Measurements from ENCODE around the gene ATAD5. TPM values are rescaled to one million over a fixed set of nuclear protein-coding genes. Genes with fewer than 3 reads are reported as not detected.

ATAD5 gene
- polyA plus RNA-seq, 1 donor from 2014 or later: 6.3 TPM

DNA sequence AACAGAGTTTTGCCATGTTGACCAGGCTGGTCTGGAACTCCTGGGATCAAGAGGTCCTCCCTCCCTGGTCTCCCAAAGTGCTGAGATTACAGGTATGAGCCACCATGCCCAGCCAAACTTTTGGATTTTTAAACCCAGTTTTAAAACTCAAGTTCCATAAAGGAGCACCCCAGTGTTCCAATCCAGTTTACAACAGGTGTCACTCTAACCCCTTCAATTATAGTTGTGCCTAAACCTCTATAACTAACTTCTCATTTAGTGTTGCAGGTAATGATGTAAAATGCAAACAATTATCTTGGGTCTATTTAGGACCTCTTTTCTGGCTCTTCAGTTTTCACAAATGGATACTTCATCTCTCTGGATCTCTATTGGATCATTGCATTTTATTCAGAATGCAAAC, 82.2 kb downstream of the ATAD5 start:
- Histone ChIP-seq H3K4me3 (ENCODE audit: low read length) (no peak overlapping the region), H3K9me2 (ENCODE audit: insufficient read depth, low read length) (no peaks in the 10 kb centered on the region), H3K9ac (ENCODE audit: low read length) (no peak overlapping the region), H3K9me3 (ENCODE audit: low read length) (no peaks in the 10 kb centered on the region), H3F3A (ENCODE audit: insufficient read depth, low read length, poor library complexity, severe bottlenecking) (no peaks in the 10 kb centered on the region), H4K20me1 (ENCODE audit: insufficient read depth) (no peaks in the 10 kb centered on the region), H3K79me2 (replicated peaks; ENCODE audit: insufficient read depth, low read length) (no peaks in the 10 kb centered on the region), H3K4me2 (ENCODE audit: low read length) (no peak overlapping the region), H3K27me3 (ENCODE audit: insufficient read depth, low read depth, low read length) (no peaks in the 10 kb centered on the region), H3K27ac (ENCODE audit: low read length) (no peak overlapping the region), H2AFZ (ENCODE audit: low read depth, low read length) (no peak overlapping the region), H3K36me3 (ENCODE audit: insufficient read depth, low read length) (no peaks in the 10 kb centered on the region)
- TF ChIP-seq POLR2AphosphoS5 (IDR thresholded peaks at IDR 0.05) (no peak), EP300 (conservative IDR thresholded peaks at IDR 0.05; ENCODE audit: poor library complexity, severe bottlenecking) (no peak), MXI1 (conservative IDR thresholded peaks at IDR 0.05; ENCODE audit: poor library complexity, severe bottlenecking) (no peak), RAD21 (conservative IDR thresholded peaks at IDR 0.05) (no peak), EZH2 (IDR thresholded peaks at IDR 0.05; ENCODE audit: borderline replicate concordance, insufficient read depth, low read length, poor library complexity, severe bottlenecking) (no peak), TAF1 (IDR thresholded peaks at IDR 0.05; ENCODE audit: low read depth) (no peak), SMC3 (conservative IDR thresholded peaks at IDR 0.05; ENCODE audit: poor library complexity) (no peak)
- TF ChIP-seq, protein P1, sequence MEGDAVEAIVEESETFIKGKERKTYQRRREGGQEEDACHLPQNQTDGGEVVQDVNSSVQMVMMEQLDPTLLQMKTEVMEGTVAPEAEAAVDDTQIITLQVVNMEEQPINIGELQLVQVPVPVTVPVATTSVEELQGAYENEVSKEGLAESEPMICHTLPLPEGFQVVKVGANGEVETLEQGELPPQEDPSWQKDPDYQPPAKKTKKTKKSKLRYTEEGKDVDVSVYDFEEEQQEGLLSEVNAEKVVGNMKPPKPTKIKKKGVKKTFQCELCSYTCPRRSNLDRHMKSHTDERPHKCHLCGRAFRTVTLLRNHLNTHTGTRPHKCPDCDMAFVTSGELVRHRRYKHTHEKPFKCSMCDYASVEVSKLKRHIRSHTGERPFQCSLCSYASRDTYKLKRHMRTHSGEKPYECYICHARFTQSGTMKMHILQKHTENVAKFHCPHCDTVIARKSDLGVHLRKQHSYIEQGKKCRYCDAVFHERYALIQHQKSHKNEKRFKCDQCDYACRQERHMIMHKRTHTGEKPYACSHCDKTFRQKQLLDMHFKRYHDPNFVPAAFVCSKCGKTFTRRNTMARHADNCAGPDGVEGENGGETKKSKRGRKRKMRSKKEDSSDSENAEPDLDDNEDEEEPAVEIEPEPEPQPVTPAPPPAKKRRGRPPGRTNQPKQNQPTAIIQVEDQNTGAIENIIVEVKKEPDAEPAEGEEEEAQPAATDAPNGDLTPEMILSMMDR (IDR thresholded peaks at IDR 0.05; ENCODE audit: poor library complexity, severe bottlenecking): no peak
- TF ChIP-seq, protein P2, sequence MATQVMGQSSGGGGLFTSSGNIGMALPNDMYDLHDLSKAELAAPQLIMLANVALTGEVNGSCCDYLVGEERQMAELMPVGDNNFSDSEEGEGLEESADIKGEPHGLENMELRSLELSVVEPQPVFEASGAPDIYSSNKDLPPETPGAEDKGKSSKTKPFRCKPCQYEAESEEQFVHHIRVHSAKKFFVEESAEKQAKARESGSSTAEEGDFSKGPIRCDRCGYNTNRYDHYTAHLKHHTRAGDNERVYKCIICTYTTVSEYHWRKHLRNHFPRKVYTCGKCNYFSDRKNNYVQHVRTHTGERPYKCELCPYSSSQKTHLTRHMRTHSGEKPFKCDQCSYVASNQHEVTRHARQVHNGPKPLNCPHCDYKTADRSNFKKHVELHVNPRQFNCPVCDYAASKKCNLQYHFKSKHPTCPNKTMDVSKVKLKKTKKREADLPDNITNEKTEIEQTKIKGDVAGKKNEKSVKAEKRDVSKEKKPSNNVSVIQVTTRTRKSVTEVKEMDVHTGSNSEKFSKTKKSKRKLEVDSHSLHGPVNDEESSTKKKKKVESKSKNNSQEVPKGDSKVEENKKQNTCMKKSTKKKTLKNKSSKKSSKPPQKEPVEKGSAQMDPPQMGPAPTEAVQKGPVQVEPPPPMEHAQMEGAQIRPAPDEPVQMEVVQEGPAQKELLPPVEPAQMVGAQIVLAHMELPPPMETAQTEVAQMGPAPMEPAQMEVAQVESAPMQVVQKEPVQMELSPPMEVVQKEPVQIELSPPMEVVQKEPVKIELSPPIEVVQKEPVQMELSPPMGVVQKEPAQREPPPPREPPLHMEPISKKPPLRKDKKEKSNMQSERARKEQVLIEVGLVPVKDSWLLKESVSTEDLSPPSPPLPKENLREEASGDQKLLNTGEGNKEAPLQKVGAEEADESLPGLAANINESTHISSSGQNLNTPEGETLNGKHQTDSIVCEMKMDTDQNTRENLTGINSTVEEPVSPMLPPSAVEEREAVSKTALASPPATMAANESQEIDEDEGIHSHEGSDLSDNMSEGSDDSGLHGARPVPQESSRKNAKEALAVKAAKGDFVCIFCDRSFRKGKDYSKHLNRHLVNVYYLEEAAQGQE (IDR thresholded peaks at IDR 0.05; ENCODE audit: borderline replicate concordance): no peak

DNA sequence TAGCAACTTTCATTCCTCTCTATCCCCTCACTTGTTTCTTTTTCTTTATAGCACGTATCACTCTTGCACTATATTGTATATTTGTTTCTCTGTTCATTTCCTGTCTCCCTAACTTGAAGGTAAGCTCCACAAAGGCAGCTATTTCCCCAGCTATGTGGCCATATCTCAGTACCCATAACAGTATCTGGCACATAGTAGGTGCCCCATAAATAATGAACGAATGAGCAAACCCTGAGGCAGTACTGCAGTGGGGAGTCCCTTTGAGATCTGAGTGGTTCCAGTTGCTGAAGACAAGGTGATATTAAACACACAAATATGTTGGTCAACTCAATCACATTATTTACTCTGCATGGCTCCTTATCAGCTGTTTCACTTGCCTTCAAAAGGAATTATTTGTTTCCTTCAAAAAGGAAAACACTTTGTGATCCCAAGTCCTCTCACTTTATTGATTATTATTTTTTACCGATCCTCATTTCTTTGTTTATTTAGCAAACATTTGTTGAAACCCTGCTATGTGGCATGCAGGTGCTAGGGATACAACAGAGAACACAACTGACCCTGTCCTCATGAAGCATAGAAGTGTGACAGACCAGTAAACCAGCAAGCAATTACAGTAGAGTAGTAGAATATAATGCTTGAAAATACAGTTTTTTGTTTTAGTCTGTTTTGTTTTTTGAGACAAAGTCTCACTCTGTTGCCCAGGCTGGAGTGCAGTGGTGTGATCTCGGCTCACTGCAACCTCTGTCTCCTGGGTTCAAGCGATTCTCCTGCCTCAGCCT, 84.3 kb downstream of the ATAD5 start:
- no peak for TF ChIP-seq MXI1 (conservative IDR thresholded peaks at IDR 0.05; ENCODE audit: poor library complexity, severe bottlenecking)
- TF ChIP-seq, protein P2 (IDR thresholded peaks at IDR 0.05; ENCODE audit: borderline replicate concordance): no peak
- no peak for TF ChIP-seq EZH2 (IDR thresholded peaks at IDR 0.05; ENCODE audit: borderline replicate concordance, insufficient read depth, low read length, poor library complexity, severe bottlenecking)
- no peak for TF ChIP-seq SMC3 (conservative IDR thresholded peaks at IDR 0.05; ENCODE audit: poor library complexity)
- TF ChIP-seq EP300 (conservative IDR thresholded peaks at IDR 0.05; ENCODE audit: poor library complexity, severe bottlenecking): no peak
- TF ChIP-seq TAF1 (IDR thresholded peaks at IDR 0.05; ENCODE audit: low read depth): no peak
- TF ChIP-seq, protein P1 (IDR thresholded peaks at IDR 0.05; ENCODE audit: poor library complexity, severe bottlenecking): no peak
- TF ChIP-seq POLR2AphosphoS5 (IDR thresholded peaks at IDR 0.05): no peak
- no peak for TF ChIP-seq RAD21 (conservative IDR thresholded peaks at IDR 0.05)
- H3K9ac ChIP-seq (ENCODE audit: low read length): no peak overlapping the region

More for the DNA sequence above, 84.3 kb downstream of the ATAD5 start:
- no peaks in the 10 kb centered on the region for H3K36me3 ChIP-seq (ENCODE audit: insufficient read depth, low read length)
- no peak overlapping the region for H3K4me3 ChIP-seq (ENCODE audit: low read length)
- H4K20me1 ChIP-seq (ENCODE audit: insufficient read depth): no peaks in the 10 kb centered on the region
- no peak overlapping the region for H3K4me2 ChIP-seq (ENCODE audit: low read length)
- H3K27me3 ChIP-seq (ENCODE audit: insufficient read depth, low read depth, low read length): peaks cover 11% of the 10 kb centered on the region
- H3K9me2 ChIP-seq (ENCODE audit: insufficient read depth, low read length): no peaks in the 10 kb centered on the region
- no peak overlapping the region for H2AFZ ChIP-seq (ENCODE audit: low read depth, low read length)
- H3K27ac ChIP-seq (ENCODE audit: low read length): no peak overlapping the region
- no peaks in the 10 kb centered on the region for H3K79me2 ChIP-seq (replicated peaks; ENCODE audit: insufficient read depth, low read length)
- no peaks in the 10 kb centered on the region for H3K9me3 ChIP-seq (ENCODE audit: low read length)
- no peaks in the 10 kb centered on the region for H3F3A ChIP-seq (ENCODE audit: insufficient read depth, low read length, poor library complexity, severe bottlenecking)

All from neural cell (in vitro differentiated cells).